ENCODE data around the gene KIF7. TPM values are rescaled to one million over a fixed set of nuclear protein-coding genes. Genes with fewer than 3 reads are reported as not detected.

KIF7 gene
- polyA plus RNA-seq, 1 donor (not counting 4 experiments of a cell fraction or from before 2014, with no cell fraction given): 0.54 TPM

- H3K27ac ChIP-seq (ENCODE audit: control insufficient read depth, insufficient read depth, low read length): no peak overlapping the region
- H3K4me1 ChIP-seq (ENCODE audit: control insufficient read depth, extremely low read depth, insufficient read depth, low read length): no peaks in the 10 kb centered on the region
- H3K4me3 ChIP-seq (ENCODE audit: control insufficient read depth in 2 of 3, extremely low read depth in 1 of 3, insufficient read depth in 2 of 3, low read depth in 1 of 3, low read length in 3 of 3): no peak overlapping the region
- H3K9ac ChIP-seq (ENCODE audit: control insufficient read depth, extremely low read depth, insufficient read depth, low read length): no peak overlapping the region
- H3K36me3 ChIP-seq (ENCODE audit: control insufficient read depth in 2 of 2, extremely low read depth in 1 of 2, insufficient read depth in 2 of 2, low read length in 2 of 2): no peaks in the 10 kb centered on the region
- no peaks in the 10 kb centered on the region for H4K20me1 ChIP-seq (ENCODE audit: control insufficient read depth, extremely low read depth, insufficient read depth, low read length)
- no peak overlapping the region for H3K4me2 ChIP-seq (ENCODE audit: control insufficient read depth, extremely low read depth, insufficient read depth, low read depth, low read length)
- no peak for DNase-seq (ENCODE audit: low read depth, low spot score)
- H3K27me3 ChIP-seq (ENCODE audit: control insufficient read depth, extremely low read depth, insufficient read depth, low read length): no peaks in the 10 kb centered on the region
- dilution Hi-C loops (cut with MboI; ENCODE audit: extremely low pct_ligation_motif_present, low sequenced_read_pairs): no loop called here
- no peak for TF ChIP-seq EZH2 (IDR thresholded peaks at IDR 0.05; ENCODE audit: low read length)
- TF ChIP-seq CTCF (optimal IDR thresholded peaks at IDR 0.05 in 1 of 3, IDR thresholded peaks at IDR 0.05 in 1 of 3, conservative IDR thresholded peaks at IDR 0.05 in 1 of 3; ENCODE audit: extremely low read depth in 1 of 3, insufficient read depth in 2 of 3, low read length in 3 of 3): no peak
- H2AFZ ChIP-seq (ENCODE audit: control insufficient read depth, low read length): no peak overlapping the region
- no peaks in the 10 kb centered on the region for H3K79me2 ChIP-seq (ENCODE audit: control insufficient read depth, insufficient read depth, low read length)
- no peaks in the 10 kb centered on the region for H3K9me3 ChIP-seq (ENCODE audit: control insufficient read depth, low read depth, low read length)
- H3K9me1 ChIP-seq (ENCODE audit: control insufficient read depth, extremely low read depth, insufficient read depth, low read length): no peaks in the 10 kb centered on the region
- no peak for FAIRE-seq
These were observed 25.9 kb upstream of the KIF7 start for GRCh38 chr15:89681146-89681545.

- H3K79me2 ChIP-seq (ENCODE audit: control insufficient read depth, insufficient read depth, low read length): no peaks in the 10 kb centered on the region
- no peak for FAIRE-seq
- no peaks in the 10 kb centered on the region for H3K9me3 ChIP-seq (ENCODE audit: control insufficient read depth, low read depth, low read length)
- H4K20me1 ChIP-seq (ENCODE audit: control insufficient read depth, extremely low read depth, insufficient read depth, low read length): no peaks in the 10 kb centered on the region
- no peak overlapping the region for H2AFZ ChIP-seq (ENCODE audit: control insufficient read depth, low read length)
- TF ChIP-seq EZH2 (IDR thresholded peaks at IDR 0.05; ENCODE audit: low read length) (no peak), CTCF (optimal IDR thresholded peaks at IDR 0.05 in 1 of 3, IDR thresholded peaks at IDR 0.05 in 1 of 3, conservative IDR thresholded peaks at IDR 0.05 in 1 of 3; ENCODE audit: extremely low read depth in 1 of 3, insufficient read depth in 2 of 3, low read length in 3 of 3) (no peak)
- dilution Hi-C loops (cut with MboI; ENCODE audit: extremely low pct_ligation_motif_present, low sequenced_read_pairs): no loop called here
- no peaks in the 10 kb centered on the region for H3K27me3 ChIP-seq (ENCODE audit: control insufficient read depth, extremely low read depth, insufficient read depth, low read length)
- H3K9me1 ChIP-seq (ENCODE audit: control insufficient read depth, extremely low read depth, insufficient read depth, low read length): no peaks in the 10 kb centered on the region
- H3K4me3 ChIP-seq (ENCODE audit: control insufficient read depth in 2 of 3, extremely low read depth in 1 of 3, insufficient read depth in 2 of 3, low read depth in 1 of 3, low read length in 3 of 3): no peak overlapping the region
- no peaks in the 10 kb centered on the region for H3K4me1 ChIP-seq (ENCODE audit: control insufficient read depth, extremely low read depth, insufficient read depth, low read length)
- DNase-seq (ENCODE audit: low read depth, low spot score): no peak
- H3K36me3 ChIP-seq (ENCODE audit: control insufficient read depth in 2 of 2, extremely low read depth in 1 of 2, insufficient read depth in 2 of 2, low read length in 2 of 2): no peaks in the 10 kb centered on the region
- H3K9ac ChIP-seq (ENCODE audit: control insufficient read depth, extremely low read depth, insufficient read depth, low read length): no peak overlapping the region
- no peak overlapping the region for H3K27ac ChIP-seq (ENCODE audit: control insufficient read depth, insufficient read depth, low read length)
- H3K4me2 ChIP-seq (ENCODE audit: control insufficient read depth, extremely low read depth, insufficient read depth, low read depth, low read length): no peak overlapping the region
These were observed 25.1 kb upstream of the KIF7 start for GRCh38 chr15:89680282-89680873.

Data from keratinocyte (primary cell).